ENCODE data around the gene EVI2A.

DNA sequence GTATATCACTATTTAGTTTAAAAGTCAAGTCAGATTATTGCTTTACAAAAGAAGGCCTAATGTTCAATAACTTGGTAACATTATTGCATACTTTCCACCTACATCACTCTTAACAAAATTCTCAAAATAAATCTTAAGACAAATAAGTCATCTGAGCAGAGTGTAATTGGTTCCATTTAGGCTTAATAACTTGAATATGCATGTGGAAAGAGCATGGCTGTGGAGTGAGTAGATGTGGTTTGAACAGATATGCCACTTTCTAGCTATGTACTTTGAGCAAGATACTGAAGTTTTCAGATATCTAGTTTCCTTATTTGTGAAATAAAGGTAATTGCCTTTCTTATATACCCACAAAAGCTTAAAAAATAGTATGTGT, 6.7 kb upstream of the EVI2A start:
- TF ChIP-seq EZH2 (IDR thresholded peaks at IDR 0.05; ENCODE audit: low read depth, unreplicated experiment): no peak
- TF ChIP-seq, protein P1, sequence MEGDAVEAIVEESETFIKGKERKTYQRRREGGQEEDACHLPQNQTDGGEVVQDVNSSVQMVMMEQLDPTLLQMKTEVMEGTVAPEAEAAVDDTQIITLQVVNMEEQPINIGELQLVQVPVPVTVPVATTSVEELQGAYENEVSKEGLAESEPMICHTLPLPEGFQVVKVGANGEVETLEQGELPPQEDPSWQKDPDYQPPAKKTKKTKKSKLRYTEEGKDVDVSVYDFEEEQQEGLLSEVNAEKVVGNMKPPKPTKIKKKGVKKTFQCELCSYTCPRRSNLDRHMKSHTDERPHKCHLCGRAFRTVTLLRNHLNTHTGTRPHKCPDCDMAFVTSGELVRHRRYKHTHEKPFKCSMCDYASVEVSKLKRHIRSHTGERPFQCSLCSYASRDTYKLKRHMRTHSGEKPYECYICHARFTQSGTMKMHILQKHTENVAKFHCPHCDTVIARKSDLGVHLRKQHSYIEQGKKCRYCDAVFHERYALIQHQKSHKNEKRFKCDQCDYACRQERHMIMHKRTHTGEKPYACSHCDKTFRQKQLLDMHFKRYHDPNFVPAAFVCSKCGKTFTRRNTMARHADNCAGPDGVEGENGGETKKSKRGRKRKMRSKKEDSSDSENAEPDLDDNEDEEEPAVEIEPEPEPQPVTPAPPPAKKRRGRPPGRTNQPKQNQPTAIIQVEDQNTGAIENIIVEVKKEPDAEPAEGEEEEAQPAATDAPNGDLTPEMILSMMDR (conservative IDR thresholded peaks at IDR 0.05; ENCODE audit: low read depth in 2 of 2): no peak
- no peak for TF ChIP-seq STAT1 (IDR thresholded peaks at IDR 0.05; ENCODE audit: unreplicated experiment)
- no peak for TF ChIP-seq ZNF462 (CRISPR knock-in tag; IDR thresholded peaks at IDR 0.05)
- TF ChIP-seq ZNF331 (CRISPR knock-in tag; IDR thresholded peaks at IDR 0.05; ENCODE audit: low read depth): no peak
- TF ChIP-seq NANOG (IDR thresholded peaks at IDR 0.05; ENCODE audit: borderline replicate concordance): no peak
- TF ChIP-seq ZNF114 (CRISPR knock-in tag; IDR thresholded peaks at IDR 0.05): no peak
- TF ChIP-seq, protein P2, sequence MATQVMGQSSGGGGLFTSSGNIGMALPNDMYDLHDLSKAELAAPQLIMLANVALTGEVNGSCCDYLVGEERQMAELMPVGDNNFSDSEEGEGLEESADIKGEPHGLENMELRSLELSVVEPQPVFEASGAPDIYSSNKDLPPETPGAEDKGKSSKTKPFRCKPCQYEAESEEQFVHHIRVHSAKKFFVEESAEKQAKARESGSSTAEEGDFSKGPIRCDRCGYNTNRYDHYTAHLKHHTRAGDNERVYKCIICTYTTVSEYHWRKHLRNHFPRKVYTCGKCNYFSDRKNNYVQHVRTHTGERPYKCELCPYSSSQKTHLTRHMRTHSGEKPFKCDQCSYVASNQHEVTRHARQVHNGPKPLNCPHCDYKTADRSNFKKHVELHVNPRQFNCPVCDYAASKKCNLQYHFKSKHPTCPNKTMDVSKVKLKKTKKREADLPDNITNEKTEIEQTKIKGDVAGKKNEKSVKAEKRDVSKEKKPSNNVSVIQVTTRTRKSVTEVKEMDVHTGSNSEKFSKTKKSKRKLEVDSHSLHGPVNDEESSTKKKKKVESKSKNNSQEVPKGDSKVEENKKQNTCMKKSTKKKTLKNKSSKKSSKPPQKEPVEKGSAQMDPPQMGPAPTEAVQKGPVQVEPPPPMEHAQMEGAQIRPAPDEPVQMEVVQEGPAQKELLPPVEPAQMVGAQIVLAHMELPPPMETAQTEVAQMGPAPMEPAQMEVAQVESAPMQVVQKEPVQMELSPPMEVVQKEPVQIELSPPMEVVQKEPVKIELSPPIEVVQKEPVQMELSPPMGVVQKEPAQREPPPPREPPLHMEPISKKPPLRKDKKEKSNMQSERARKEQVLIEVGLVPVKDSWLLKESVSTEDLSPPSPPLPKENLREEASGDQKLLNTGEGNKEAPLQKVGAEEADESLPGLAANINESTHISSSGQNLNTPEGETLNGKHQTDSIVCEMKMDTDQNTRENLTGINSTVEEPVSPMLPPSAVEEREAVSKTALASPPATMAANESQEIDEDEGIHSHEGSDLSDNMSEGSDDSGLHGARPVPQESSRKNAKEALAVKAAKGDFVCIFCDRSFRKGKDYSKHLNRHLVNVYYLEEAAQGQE (IDR thresholded peaks at IDR 0.05; ENCODE audit: unreplicated experiment): no peak
- TF ChIP-seq, protein P3, sequence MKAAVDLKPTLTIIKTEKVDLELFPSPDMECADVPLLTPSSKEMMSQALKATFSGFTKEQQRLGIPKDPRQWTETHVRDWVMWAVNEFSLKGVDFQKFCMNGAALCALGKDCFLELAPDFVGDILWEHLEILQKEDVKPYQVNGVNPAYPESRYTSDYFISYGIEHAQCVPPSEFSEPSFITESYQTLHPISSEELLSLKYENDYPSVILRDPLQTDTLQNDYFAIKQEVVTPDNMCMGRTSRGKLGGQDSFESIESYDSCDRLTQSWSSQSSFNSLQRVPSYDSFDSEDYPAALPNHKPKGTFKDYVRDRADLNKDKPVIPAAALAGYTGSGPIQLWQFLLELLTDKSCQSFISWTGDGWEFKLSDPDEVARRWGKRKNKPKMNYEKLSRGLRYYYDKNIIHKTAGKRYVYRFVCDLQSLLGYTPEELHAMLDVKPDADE (IDR thresholded peaks at IDR 0.05): no peak
- no peak for TF ChIP-seq POLR2AphosphoS5 (IDR thresholded peaks at IDR 0.05; ENCODE audit: low read depth)

Data from GM23338 (cell line).